Measurements from ENCODE around the gene YPEL3. TPM values are rescaled to one million over a fixed set of nuclear protein-coding genes. Genes with fewer than 3 reads are reported as not detected.
A peak's percentile ranks its signal among the peaks of the same experiment; 100 is the strongest.

The YPEL3 gene
- total RNA-seq, 1 donor, result 63.6 TPM

GRCh38 chr16:30075503-30076275 is 20.3 kb downstream of the YPEL3 start, which contains the start of gene PPP4C:
PPP4C (plus strand) TSS chr16:30075994; CDS start chr16:30076378, 384 bp downstream.
- DNase-seq (ENCODE audit: low read depth in 2 of 3, low spot score in 2 of 3), result peak; percentile 77 to 90 (median 90)

- no peak for DNase-seq (ENCODE audit: low read depth in 2 of 3, low spot score in 2 of 3)
These were observed 25.5 kb downstream of the YPEL3 start for GRCh38 chr16:30070490-30070889.

GRCh38 chr16:30069611-30070462 is 26.2 kb downstream of the YPEL3 start:
- no peak for DNase-seq (ENCODE audit: low read depth in 2 of 3, low spot score in 2 of 3)

GRCh38 chr16:30068750-30069610 is 27.0 kb downstream of the YPEL3 start:
- peak in 2 of 3 donors; percentile 65 to 80 for DNase-seq (ENCODE audit: low read depth in 2 of 3, low spot score in 2 of 3)

GRCh38 chr16:30068333-30068732 is 27.7 kb downstream of the YPEL3 start:
- DNase-seq (ENCODE audit: low read depth in 2 of 3, low spot score in 2 of 3), result no peak

GRCh38 chr16:30067584-30067916 is 28.5 kb downstream of the YPEL3 start:
- no peak for DNase-seq (ENCODE audit: low read depth in 2 of 3, low spot score in 2 of 3)

- no peak for DNase-seq (ENCODE audit: low read depth in 2 of 3, low spot score in 2 of 3)
These were observed 29.0 kb downstream of the YPEL3 start for GRCh38 chr16:30066761-30067583.

- DNase-seq (ENCODE audit: low read depth in 2 of 3, low spot score in 2 of 3), result peak in 2 of 3 donors; percentile 57 to 65
These were observed 29.9 kb downstream of the YPEL3 start for GRCh38 chr16:30065943-30066760.

GRCh38 chr16:30065102-30065942 is 30.7 kb downstream of the YPEL3 start, which contains the start of gene ALDOA:
ALDOA (plus strand) TSS chr16:30065760; CDS start chr16:30066898, 1,138 bp downstream.
- peak; percentile 83 to 98 (median 98) for DNase-seq (ENCODE audit: low read depth in 2 of 3, low spot score in 2 of 3)

GRCh38 chr16:30064729-30065101 is 31.3 kb downstream of the YPEL3 start:
- DNase-seq (ENCODE audit: low read depth in 2 of 3, low spot score in 2 of 3), result no peak

GRCh38 chr16:30063893-30064728 is 31.9 kb downstream of the YPEL3 start:
- DNase-seq (ENCODE audit: low read depth in 2 of 3, low spot score in 2 of 3), result peak; percentile 35 to 78 (median 72)

- DNase-seq (ENCODE audit: low read depth in 2 of 3, low spot score in 2 of 3), result no peak
These were observed 32.6 kb downstream of the YPEL3 start for GRCh38 chr16:30063278-30063892.

- no peak for DNase-seq (ENCODE audit: low read depth in 2 of 3, low spot score in 2 of 3)
These were observed 35.0 kb downstream of the YPEL3 start for GRCh38 chr16:30060836-30061554.

- DNase-seq (ENCODE audit: low read depth in 2 of 3, low spot score in 2 of 3), result no peak
These were observed 35.7 kb downstream of the YPEL3 start for GRCh38 chr16:30060346-30060745.

- DNase-seq (ENCODE audit: low read depth in 2 of 3, low spot score in 2 of 3), result peak in 1 of 3 donors; percentile 52
These were observed 41.0 kb downstream of the YPEL3 start for GRCh38 chr16:30054959-30055553.

- no peak for DNase-seq (ENCODE audit: low read depth in 2 of 3, low spot score in 2 of 3)
These were observed 41.6 kb downstream of the YPEL3 start for GRCh38 chr16:30054451-30054850.

Data from hematopoietic multipotent progenitor cell (in vitro differentiated cells).